Neural crest cell (in vitro differentiated cells): ENCODE data around the gene CRHR2. TPM values are rescaled to one million over a fixed set of nuclear protein-coding genes. Genes with fewer than 3 reads are reported as not detected.

Source experiments
- DNase-seq: peaks from one replicate; pipeline ENCODE4 v3.0.0; 2021; ENCODE audit warnings: low read depth, mixed read lengths, low spot score
- H3K27ac Mint-ChIP-seq: one replicate; pipeline ENCODE4 v1.8.0; 2021; ENCODE audit warnings: mild to moderate bottlenecking, mixed read lengths; ENCODE audit not compliant: unreplicated experiment
- H3K27me3 Mint-ChIP-seq: 2 replicates; pipeline ENCODE4 v1.8.0; 2021; ENCODE audit warnings: low read depth, mild to moderate bottlenecking, mixed read lengths
- H3K36me3 Mint-ChIP-seq: 2 replicates; pipeline ENCODE4 v1.8.0; 2021; ENCODE audit warnings: low read depth, mild to moderate bottlenecking, mixed read lengths
- H3K4me1 Mint-ChIP-seq: 2 replicates; pipeline ENCODE4 v1.8.0; 2021; ENCODE audit warnings: mixed read lengths
- H3K4me3 Mint-ChIP-seq: one replicate; pipeline ENCODE4 v1.8.0; 2021; ENCODE audit warnings: mild to moderate bottlenecking, mixed read lengths
- H3K9me3 Mint-ChIP-seq: 2 replicates; pipeline ENCODE4 v1.8.0; 2021; ENCODE audit warnings: mixed read lengths
- total RNA-seq: library from RNA; stranded (reverse); gene quantifications from 2 replicates; pipeline ENCODE4 v1.2.1, GENCODE V29; 2021
- TF ChIP-seq, protein P1 (sequence below): fragments of 200-600 bp; sonication (generic); conservative IDR thresholded peaks from 2 replicates; pipeline ENCODE4 v1.5.0; 2021; ENCODE audit warnings: antibody characterized with exemption, mild to moderate bottlenecking

CRHR2 gene
- total RNA-seq, 1 donor from 2014 or later = not detected

DNA sequence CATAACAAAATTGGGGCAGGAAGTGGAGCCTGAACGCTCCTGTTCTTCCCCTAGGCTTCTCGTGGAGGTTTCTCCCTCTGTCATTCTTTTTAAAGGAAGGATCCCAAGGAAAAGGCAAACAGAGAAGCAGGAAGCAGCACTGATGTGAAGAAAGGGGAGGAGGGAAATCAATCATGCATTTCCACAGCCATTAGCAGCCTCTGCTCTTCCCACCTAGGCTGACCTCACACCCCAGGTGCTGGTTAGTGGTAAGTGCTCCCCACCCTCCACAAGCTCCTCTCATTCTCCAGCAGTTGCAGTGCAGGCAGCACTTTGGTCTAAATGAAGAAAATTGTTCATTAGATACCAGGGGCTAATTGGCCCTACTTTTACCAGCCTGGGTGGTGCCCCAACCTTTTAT is 2.6 kb downstream of the CRHR2 start:
- Mint-ChIP-seq H3K36me3 (no peaks in the 10 kb centered on the region), H3K27ac (no peak overlapping the region), H3K4me3 (no peak overlapping the region), H3K27me3 (peaks cover 86% of the 10 kb centered on the region), H3K9me3 (no peaks in the 10 kb centered on the region), H3K4me1 (peaks cover 12% of the 10 kb centered on the region)
- no peak for DNase-seq
- TF ChIP-seq, protein P1, sequence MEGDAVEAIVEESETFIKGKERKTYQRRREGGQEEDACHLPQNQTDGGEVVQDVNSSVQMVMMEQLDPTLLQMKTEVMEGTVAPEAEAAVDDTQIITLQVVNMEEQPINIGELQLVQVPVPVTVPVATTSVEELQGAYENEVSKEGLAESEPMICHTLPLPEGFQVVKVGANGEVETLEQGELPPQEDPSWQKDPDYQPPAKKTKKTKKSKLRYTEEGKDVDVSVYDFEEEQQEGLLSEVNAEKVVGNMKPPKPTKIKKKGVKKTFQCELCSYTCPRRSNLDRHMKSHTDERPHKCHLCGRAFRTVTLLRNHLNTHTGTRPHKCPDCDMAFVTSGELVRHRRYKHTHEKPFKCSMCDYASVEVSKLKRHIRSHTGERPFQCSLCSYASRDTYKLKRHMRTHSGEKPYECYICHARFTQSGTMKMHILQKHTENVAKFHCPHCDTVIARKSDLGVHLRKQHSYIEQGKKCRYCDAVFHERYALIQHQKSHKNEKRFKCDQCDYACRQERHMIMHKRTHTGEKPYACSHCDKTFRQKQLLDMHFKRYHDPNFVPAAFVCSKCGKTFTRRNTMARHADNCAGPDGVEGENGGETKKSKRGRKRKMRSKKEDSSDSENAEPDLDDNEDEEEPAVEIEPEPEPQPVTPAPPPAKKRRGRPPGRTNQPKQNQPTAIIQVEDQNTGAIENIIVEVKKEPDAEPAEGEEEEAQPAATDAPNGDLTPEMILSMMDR = no peak

DNA sequence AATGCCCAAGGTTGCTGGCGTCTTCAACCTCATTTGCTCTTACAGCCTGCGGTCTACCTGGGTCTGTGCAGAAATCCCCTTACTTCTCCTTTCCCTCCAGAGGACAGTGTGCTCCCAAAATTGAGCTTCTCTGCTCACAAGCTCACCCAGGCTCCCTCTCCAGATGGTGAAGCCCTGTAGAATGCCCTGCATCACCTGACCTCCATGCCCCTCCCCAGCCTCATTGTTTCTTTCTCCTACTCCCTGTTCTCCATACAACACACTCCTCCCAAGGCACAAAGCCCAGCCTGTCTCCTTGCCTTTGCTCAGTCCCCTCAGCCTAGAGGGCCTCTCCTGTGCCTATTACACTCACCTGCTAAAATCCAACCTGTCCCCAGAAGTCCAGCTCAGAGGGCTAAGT is 3.5 kb downstream of the CRHR2 start:
- Mint-ChIP-seq H3K36me3 (no peaks in the 10 kb centered on the region), H3K4me3 (no peak overlapping the region), H3K9me3 (no peaks in the 10 kb centered on the region), H3K4me1 (peaks cover 12% of the 10 kb centered on the region), H3K27ac (no peak overlapping the region), H3K27me3 (peaks cover 77% of the 10 kb centered on the region)
- TF ChIP-seq, protein P1 = no peak
- no peak for DNase-seq

DNA sequence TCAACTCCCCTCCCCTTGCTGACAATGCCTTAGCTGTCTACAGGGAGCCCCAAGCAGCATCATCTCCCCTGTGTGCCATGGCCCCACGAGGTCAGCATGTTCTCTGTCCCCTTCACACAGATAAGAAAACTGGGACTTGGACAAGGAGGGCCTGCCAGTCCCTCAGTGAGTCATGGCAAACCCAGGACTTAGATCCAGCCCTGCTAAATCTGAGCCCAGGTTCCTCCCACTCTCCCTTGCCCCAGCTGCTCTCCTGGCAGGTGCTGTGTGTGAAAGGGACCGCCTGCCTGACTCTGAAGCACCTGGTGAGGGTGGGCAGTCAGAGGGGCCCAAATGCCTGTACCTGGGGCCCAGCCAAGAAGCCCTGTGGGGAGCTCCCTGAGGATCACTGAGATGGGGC is 7.4 kb downstream of the CRHR2 start:
- H3K27me3 Mint-ChIP-seq = peaks cover 50% of the 10 kb centered on the region
- no peaks in the 10 kb centered on the region for H3K4me1 Mint-ChIP-seq
- no peak overlapping the region for H3K27ac Mint-ChIP-seq
- no peak overlapping the region for H3K4me3 Mint-ChIP-seq
- no peaks in the 10 kb centered on the region for H3K9me3 Mint-ChIP-seq
- DNase-seq = no peak
- TF ChIP-seq, protein P1 = no peak
- H3K36me3 Mint-ChIP-seq = no peaks in the 10 kb centered on the region

DNA sequence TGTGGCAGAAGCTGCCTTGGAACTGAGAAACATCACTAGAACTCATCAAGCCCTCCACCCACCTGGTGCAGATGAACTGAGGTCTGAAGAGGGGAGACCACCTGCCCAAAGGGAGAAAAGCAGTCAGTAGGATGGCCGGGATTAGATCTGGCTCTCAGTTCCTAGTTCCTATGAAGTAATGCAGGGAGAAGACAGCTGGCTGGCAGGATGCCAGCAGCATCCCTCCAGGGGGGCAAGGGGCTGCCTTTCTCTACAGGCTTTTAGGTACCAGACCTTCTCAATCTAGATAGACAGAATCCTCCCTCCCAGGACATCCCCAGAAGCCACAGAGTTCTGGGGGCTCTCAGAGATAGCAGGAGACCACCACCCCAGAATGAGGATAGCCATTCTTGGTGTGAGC is 7.8 kb downstream of the CRHR2 start:
- Mint-ChIP-seq H3K4me1 (no peaks in the 10 kb centered on the region), H3K27ac (no peak overlapping the region), H3K9me3 (no peaks in the 10 kb centered on the region), H3K36me3 (no peaks in the 10 kb centered on the region), H3K27me3 (peaks cover 49% of the 10 kb centered on the region), H3K4me3 (no peak overlapping the region)
- TF ChIP-seq, protein P1 = no peak
- no peak for DNase-seq

DNA sequence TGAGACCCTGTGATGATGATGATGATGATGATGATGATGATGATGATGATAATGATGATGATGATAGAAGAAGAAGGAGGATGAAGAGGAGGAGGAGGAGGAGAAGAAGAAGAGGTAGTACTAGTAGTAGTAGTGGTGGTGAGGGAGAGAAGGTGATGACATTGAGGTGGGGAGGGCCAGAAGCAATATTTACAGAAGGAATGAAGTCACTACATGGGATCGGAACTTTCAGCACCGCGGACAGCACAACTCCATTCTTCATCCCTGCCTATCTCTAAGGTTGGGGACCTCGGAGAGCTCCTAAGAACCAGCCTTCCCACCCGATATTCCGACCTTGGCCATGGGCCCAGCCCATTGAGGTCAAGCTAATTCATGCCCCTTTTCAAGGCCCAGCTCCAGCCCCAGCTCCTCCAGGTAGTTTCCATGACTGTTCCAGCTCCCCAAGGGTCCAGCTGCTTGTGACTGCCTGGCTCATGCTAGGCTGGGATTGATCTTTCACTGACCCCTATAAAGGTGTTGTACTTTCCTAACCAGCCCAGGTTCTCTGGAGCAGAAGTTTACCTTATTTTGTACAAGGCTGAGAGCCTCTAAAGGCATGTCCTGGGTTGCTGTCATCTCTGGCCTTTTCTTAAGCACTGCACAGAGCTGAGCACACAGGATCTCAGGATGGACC is 10.3 kb downstream of the CRHR2 start:
- DNase-seq = peak; percentile 59
- H3K36me3 Mint-ChIP-seq = no peaks in the 10 kb centered on the region
- no peak overlapping the region for H3K4me3 Mint-ChIP-seq
- H3K27ac Mint-ChIP-seq = no peak overlapping the region
- H3K9me3 Mint-ChIP-seq = no peaks in the 10 kb centered on the region
- TF ChIP-seq, protein P1 = no peak
- H3K4me1 Mint-ChIP-seq = no peaks in the 10 kb centered on the region
- peaks cover 28% of the 10 kb centered on the region for H3K27me3 Mint-ChIP-seq
